ENCODE results near the gene RETREG3. TPM values are rescaled to one million over a fixed set of nuclear protein-coding genes. Genes with fewer than 3 reads are reported as not detected.

The RETREG3 gene
- total and polyA plus RNA-seq, 2 of the 13 experiments (the other 11 are each of a cell fraction or from before 2014, with no cell fraction given) = 47.0 to 55.8 TPM

- TF ChIP-seq E2F5 (CRISPR knock-in tag; conservative IDR thresholded peaks at IDR 0.05) (0 out of 2 replicates have a peak, but pooled peaks have one; percentile 65), FOXO1 (CRISPR knock-in tag; IDR thresholded peaks at IDR 0.05) (peak; percentile 32; the same call in 1 of the 2 replicates), ZNF629 (CRISPR knock-in tag; conservative IDR thresholded peaks at IDR 0.05) (0 out of 2 replicates have a peak, but pooled peaks have one; percentile 17), ISL2 (CRISPR knock-in tag; IDR thresholded peaks at IDR 0.05) (peak; percentile 67), BATF2 (CRISPR knock-in tag; IDR thresholded peaks at IDR 0.05) (peak; percentile 23; the same call in 1 of the 2 replicates), KDM4B (CRISPR knock-in tag; IDR thresholded peaks at IDR 0.05) (peak; percentile 93), ZBTB14 (CRISPR knock-in tag; IDR thresholded peaks at IDR 0.05) (no peak), ZFX (CRISPR knock-in tag; IDR thresholded peaks at IDR 0.05; ENCODE audit: low read depth) (peak; percentile 98), MAFK (conservative IDR thresholded peaks at IDR 0.05 in 1 of 2, IDR thresholded peaks at IDR 0.05 in 1 of 2; ENCODE audit: low read length in 2 of 2) (no peak)
These were observed 72.6 kb downstream of the RETREG3 start (continued) for GRCh38 chr17:42536372-42537155.

- Histone ChIP-seq H2AFZ (ENCODE audit: low read length) (no peak within 1 kb of the TSS), H3K9ac (ENCODE audit: insufficient read depth, low read depth, low read length) (peak within 1 kb of the TSS; percentile 83), H3K27ac (ENCODE audit: extremely low read length, insufficient read depth, low read length) (peak within 1 kb of the TSS; percentile 79), H3K4me1 (ENCODE audit: insufficient read depth, low read length) (peaks cover 62% of the 10 kb centered on the region), H4K20me1 (ENCODE audit: insufficient read depth, low read length) (no peaks in the 10 kb centered on the region), H3K36me3 (replicated peaks in 1 of 2; ENCODE audit: control insufficient read depth in 1 of 2, insufficient read depth in 2 of 2, low read length in 2 of 2) (peaks cover 3 to 5% of the 10 kb centered on the region in 2 experiments; a peak in 1 of 5 replicates), H3K79me2 (ENCODE audit: insufficient read depth, low read length) (peaks cover 13% of the 10 kb centered on the region), H3K27me3 (ENCODE audit: control insufficient read depth in 1 of 2, insufficient read depth in 2 of 2, low read length in 2 of 2) (no peaks in the 10 kb centered on the region), H3K4me3 (replicated peaks in 1 of 3; ENCODE audit: insufficient read depth in 1 of 3, low read depth in 2 of 3, low read length in 3 of 3) (peak within 1 kb of the TSS; percentile 54 to 72 (median 66)), H3K9me3 (ENCODE audit: low read length) (no peaks in the 10 kb centered on the region), H3K4me2 (ENCODE audit: low read depth, low read length) (peak within 1 kb of the TSS; percentile 99)
- peak; percentile 74 for ATAC-seq
- BruUV-seq (replicated peaks) = no TSS peak
- ChIA-PET CTCF (ENCODE audit: low intra/inter-chr PET ratio, low total read pairs) (no interaction called here), POLR2A (interaction anchor here (1.0 to 4.2 kb wide), 27 partner anchors 9 to 261 kb away, joined by 3 to 68 read pairs (median 6); partner anchors contain the start of genes CAVIN1, COASY, HSD17B1 and MLX)
- FAIRE-seq = no peak
- 0% methylated on average over 2 of the region's 40 CpGs for WGBS (ENCODE audit: low lambda C conversion rate)
- DNase-seq (ENCODE audit: low spot score) = peak; percentile 89
- in situ Hi-C loops (cut with HindIII; ENCODE audit: extremely low pct_ligation_motif_present, low pct_unique_long_range_greater_than_20kb) = no loop called here
- intact Hi-C loops (cut with micrococcal nuclease; ENCODE audit: unreplicated experiment) = no loop called here
- peak; percentile 95; the same call in 1 of the 2 replicates for TF ChIP-seq ZNF816 (CRISPR knock-in tag; IDR thresholded peaks at IDR 0.05; ENCODE audit: borderline replicate concordance)
- TF ChIP-seq MNT (IDR thresholded peaks at IDR 0.05) = peak; percentile 53
- TF ChIP-seq ZNF766 (CRISPR knock-in tag; IDR thresholded peaks at IDR 0.05; ENCODE audit: borderline replicate concordance) = peak; percentile 56; the same call in 1 of the 2 replicates
- TF ChIP-seq TFDP1 (CRISPR knock-in tag; IDR thresholded peaks at IDR 0.05; ENCODE audit: borderline replicate concordance) = peak; percentile 61; the same call in 1 of the 2 replicates
- peak; percentile 30; the same call in 1 of the 2 replicates for TF ChIP-seq ZNF513 (CRISPR knock-in tag; conservative IDR thresholded peaks at IDR 0.05)
These were observed 73.2 kb downstream of the RETREG3 start, which contains the start of gene NAGLU for GRCh38 chr17:42536048-42536371. TSS of gene NAGLU (plus strand) at chr17:42536241. CDS start at chr17:42536273, 32 bp downstream.

Measured in HepG2 (cell line).